Vagina (tissue), 2 donors: Measurements from ENCODE around the gene SMIM43.

Experiments
- POLR2A ChIP-seq, 2 donors: fragments of 450-650 bp; IDR thresholded peaks; one replicate each; pipeline ENCODE4 v1.6.1; 2017; ENCODE audit warnings: antibody characterized with exemption in 2 of 2, mild to moderate bottlenecking in 2 of 2, moderate library complexity in 2 of 2
- POLR2AphosphoS5 ChIP-seq, 2 donors: sonication (generic); formaldehyde crosslinking; IDR thresholded peaks; one replicate each; pipeline ENCODE4 v1.9.0; 2017; ENCODE audit warnings: antibody characterized with exemption in 2 of 2, mild to moderate bottlenecking in 2 of 2, low read depth in 1 of 2; ENCODE audit not compliant: insufficient read depth in 1 of 2
- TF ChIP-seq, protein P1 (sequence below), 3 experiments: fragments of 450-650 bp in 2 of 3; fragments of 200-600 bp in 1 of 3; sonication (generic) in 1 of 3; IDR thresholded peaks; one replicate each; pipeline ENCODE4 v1.5.1; 2017 to 2019; ENCODE audit warnings: antibody characterized with exemption in 3 of 3, mild to moderate bottlenecking in 2 of 3, moderate library complexity in 2 of 3

DNA sequence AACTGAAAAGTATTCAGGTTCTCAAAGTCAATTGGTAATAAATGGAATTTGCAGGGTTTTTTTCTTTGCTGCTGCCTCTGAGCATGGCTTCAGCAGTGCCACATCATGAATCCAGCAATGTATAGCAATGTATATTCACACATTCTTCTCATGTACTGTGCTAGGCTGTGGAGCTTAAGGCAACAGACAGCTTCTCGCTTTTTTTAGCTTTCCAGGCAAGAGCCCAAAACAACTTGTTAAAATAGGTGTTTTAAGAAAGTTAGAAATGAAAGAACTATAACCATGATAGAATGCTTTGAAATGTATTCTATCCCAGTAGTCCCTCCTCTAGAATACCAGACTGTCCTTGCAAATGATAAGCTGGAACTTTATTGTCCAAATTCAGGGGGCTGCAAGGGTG, 30.4 kb downstream of the SMIM43 start:
- TF ChIP-seq, protein P1, sequence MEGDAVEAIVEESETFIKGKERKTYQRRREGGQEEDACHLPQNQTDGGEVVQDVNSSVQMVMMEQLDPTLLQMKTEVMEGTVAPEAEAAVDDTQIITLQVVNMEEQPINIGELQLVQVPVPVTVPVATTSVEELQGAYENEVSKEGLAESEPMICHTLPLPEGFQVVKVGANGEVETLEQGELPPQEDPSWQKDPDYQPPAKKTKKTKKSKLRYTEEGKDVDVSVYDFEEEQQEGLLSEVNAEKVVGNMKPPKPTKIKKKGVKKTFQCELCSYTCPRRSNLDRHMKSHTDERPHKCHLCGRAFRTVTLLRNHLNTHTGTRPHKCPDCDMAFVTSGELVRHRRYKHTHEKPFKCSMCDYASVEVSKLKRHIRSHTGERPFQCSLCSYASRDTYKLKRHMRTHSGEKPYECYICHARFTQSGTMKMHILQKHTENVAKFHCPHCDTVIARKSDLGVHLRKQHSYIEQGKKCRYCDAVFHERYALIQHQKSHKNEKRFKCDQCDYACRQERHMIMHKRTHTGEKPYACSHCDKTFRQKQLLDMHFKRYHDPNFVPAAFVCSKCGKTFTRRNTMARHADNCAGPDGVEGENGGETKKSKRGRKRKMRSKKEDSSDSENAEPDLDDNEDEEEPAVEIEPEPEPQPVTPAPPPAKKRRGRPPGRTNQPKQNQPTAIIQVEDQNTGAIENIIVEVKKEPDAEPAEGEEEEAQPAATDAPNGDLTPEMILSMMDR (IDR thresholded peaks at IDR 0.05): no peak
- TF ChIP-seq POLR2A (IDR thresholded peaks at IDR 0.05): no peak
- no peak for TF ChIP-seq POLR2AphosphoS5 (IDR thresholded peaks at IDR 0.05; ENCODE audit: insufficient read depth in 1 of 2, low read depth in 1 of 2)
